HG02623 (cell line): ENCODE measurements around the gene TRAM1L1.

Source experiments
- ATAC-seq: cut with Tn5 transposase; IDR thresholded peaks from one replicate; pipeline ENCODE4 v1.9.1; 2021; ENCODE audit warnings: moderate library complexity; ENCODE audit not compliant: unreplicated experiment

TRAM1L1 gene

GRCh38 chr4:117084866-117085701, at the start of gene TRAM1L1:
TSS of gene TRAM1L1 (minus strand) at chr4:117085576. CDS start at chr4:117085393, 183 bp downstream.
- ATAC-seq, result no peak

DNA sequence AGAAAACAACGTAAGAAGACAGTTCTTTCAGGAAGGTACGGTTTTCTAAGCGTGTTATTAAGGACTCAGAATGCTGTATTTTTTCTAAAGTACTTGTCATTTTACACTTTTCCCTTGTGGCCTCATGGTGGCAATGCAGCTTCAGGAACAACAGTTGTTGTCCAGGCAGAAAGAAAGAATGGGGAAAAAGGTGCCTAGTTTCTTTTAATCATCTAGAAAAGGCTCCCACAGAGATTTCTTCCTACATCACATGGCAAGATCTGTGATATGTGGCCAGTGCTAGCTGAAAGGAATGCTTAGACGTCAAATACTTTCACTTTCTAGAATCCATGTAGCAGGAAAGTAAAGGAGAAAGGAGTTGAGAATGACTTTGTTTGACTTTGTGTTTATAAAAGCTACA, 49.0 kb upstream of the TRAM1L1 start:
- ATAC-seq, result peak; percentile 56

- no peak for ATAC-seq
Measured at GRCh38 chr4:117096886-117097285, 11.5 kb upstream of the TRAM1L1 start.

GRCh38 chr4:117096462-117096861, 11.1 kb upstream of the TRAM1L1 start:
- no peak for ATAC-seq

DNA sequence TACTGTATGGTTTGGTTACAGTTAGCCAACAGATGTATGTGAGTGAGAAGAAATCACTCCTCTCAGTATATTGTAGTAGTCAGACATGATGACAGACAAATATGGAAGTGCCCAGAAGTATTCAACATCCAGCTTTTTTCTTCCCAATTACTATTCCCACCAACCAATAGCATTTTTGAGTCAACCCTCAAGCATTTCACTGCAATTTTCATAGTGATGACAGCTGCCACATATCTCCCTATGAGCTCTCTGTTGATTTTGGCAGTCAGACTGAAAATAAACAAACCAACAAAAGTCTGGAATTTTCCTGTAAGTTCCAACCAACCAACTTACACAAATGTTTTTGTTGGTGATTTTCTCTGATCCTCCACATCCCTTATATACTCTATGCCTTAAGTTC, 8.2 kb upstream of the TRAM1L1 start:
- no peak for ATAC-seq

GRCh38 chr4:117077760-117078159, 7.6 kb downstream of the TRAM1L1 start:
- ATAC-seq, result no peak

DNA sequence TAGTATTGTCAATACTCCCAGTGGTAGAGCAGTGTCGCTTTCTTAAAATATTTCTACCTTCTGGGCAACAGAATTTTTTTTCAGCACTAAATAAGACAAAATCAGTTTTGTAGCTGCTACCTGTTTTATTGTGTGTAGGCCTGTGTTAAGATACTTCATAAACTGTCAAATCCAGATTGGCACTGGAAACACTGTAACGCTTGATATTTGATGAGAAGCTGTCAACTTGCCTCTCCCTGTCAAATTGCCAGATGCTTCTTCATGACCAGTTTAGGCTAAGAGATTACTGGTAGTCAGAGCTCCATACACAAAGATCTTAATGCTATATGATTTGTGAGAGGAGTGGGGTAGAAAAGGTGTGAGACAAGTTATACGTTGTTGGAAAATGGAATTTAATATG, 17.3 kb downstream of the TRAM1L1 start:
- ATAC-seq, result no peak

- no peak for ATAC-seq
Measured at GRCh38 chr4:117063961-117064696, 21.2 kb downstream of the TRAM1L1 start.

DNA sequence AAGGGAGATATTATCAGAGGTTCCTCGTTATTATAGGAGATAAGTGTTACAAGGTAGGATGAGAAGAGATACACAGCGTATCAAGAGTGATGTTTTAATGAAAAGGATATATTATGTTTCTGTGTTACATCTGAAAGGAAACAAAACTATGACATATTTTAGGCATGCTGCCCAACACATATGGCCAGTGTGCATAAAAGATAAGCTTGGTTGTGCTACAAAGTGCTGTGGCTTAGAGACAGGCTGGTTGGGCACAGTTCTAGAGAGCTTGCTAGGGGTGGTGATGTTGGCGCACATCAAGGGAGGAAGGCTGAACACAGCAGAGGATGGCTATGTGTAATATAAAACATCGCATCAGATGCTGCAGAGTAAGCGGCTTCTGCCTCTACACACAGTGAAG, 42.4 kb downstream of the TRAM1L1 start:
- no peak for ATAC-seq
